GM10266 (cell line): Measurements from ENCODE around the gene POLDIP2.

Experiments used
- DNase-seq: peaks from one replicate; pipeline ENCODE4 v3.0.0; 2012; ENCODE audit errors: extremely low spot score
- TF ChIP-seq, protein P1 (sequence below): IDR thresholded peaks from 2 replicates; pipeline ENCODE4 v1.5.1; 2012; ENCODE audit warnings: mild to moderate bottlenecking, low read depth; ENCODE audit not compliant: control insufficient read depth, insufficient read depth; ENCODE audit errors: missing control alignments

Gene POLDIP2

DNA sequence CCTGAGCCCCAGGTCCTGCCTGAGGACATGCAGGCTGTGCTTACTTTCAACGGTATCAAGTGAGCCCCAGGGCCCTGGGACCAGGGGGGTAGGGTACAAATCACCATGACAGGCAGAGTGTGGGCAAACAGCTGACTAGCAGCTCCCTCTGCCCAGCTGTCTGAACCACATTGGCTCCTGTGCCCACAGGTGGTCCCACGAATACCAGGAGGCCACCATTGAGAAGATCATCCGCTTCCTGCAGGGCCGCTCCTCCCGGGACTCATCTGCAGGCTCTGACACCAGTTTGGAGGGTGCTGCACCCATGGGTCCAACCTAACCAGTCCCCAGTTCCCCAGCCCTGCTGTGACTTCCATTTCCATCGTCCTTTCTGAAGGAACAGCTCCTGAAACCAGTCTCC is 38.6 kb upstream of the POLDIP2 start:
- no peak for DNase-seq
- TF ChIP-seq, protein P1, sequence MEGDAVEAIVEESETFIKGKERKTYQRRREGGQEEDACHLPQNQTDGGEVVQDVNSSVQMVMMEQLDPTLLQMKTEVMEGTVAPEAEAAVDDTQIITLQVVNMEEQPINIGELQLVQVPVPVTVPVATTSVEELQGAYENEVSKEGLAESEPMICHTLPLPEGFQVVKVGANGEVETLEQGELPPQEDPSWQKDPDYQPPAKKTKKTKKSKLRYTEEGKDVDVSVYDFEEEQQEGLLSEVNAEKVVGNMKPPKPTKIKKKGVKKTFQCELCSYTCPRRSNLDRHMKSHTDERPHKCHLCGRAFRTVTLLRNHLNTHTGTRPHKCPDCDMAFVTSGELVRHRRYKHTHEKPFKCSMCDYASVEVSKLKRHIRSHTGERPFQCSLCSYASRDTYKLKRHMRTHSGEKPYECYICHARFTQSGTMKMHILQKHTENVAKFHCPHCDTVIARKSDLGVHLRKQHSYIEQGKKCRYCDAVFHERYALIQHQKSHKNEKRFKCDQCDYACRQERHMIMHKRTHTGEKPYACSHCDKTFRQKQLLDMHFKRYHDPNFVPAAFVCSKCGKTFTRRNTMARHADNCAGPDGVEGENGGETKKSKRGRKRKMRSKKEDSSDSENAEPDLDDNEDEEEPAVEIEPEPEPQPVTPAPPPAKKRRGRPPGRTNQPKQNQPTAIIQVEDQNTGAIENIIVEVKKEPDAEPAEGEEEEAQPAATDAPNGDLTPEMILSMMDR, result no peak

DNA sequence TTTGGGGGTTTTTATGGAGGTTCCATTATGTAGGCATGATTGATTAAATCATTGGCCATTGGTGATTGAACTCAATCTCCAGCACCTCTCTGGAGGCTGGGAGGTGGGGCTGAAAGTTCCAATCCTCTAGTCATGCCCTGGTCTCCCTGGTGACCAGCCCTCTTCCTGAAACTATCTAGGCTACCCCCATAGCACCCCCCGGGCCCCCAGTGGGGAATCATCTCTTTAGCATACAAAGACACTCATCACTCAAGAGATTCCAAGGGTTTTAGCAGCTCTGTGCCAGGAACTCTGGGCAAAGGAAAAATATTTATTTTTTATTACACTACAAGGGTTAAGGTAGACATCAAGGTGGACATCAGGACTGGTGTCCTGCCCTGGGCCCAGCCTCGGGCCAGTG is 38.1 kb upstream of the POLDIP2 start:
- TF ChIP-seq, protein P1, result no peak
- no peak for DNase-seq

DNA sequence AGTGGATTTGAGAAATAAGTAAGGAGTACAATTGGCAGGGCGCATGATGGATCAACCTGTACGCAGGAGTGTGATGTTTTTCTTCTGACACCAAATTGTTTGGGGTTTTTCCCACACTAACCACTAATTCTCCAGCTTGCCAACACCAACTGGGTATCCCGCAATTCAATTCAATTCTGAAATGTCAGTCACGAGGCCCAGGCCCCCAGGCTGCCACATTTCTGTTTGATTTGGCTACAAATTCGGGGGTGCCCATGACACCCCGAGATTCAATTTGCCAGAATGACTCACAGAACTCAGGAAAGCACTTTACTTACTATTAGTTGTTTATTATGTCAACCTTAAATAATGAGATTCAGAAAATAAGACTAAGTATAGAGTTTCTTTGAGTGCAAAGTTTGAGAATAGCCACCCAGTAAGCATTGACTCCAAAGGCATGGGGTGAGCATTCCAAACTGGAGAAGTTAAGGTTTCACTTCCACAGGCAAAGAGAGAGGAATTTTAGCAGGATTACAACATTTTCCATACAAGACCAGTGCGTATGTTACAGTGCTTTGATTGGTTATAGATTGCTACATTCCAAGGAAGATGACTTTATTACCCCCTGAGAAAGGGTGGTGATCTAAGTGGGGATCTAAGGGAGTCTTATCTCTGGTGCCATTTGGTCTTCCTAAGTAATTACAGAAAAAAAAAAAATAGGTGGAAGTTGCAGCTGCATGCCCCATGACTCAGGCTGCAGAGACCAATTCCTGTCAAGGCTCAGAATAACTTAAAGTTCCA is 37.2 kb upstream of the POLDIP2 start:
- TF ChIP-seq, protein P1, result no peak
- no peak for DNase-seq

DNA sequence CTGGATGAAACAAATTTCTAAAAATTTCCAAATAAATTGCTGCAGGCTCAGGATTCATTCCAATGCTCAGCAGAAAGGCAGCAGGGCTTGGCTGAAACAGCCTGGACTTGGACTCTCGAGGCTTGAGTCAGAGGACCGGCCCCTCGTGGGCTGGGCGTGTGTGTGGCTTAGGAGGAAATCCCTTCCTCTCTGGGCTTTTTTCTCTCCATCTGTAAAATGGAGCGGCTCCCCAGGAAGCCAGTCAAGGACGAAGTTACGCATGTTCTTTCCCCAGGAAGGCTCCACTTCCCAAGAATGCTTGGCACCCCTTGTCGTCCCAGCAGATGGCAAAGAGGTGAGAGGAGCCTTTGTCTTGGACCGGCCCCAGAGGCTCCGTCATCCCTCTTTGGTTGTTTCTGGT is 35.2 kb upstream of the POLDIP2 start:
- no peak for DNase-seq
- TF ChIP-seq, protein P1, result no peak

DNA sequence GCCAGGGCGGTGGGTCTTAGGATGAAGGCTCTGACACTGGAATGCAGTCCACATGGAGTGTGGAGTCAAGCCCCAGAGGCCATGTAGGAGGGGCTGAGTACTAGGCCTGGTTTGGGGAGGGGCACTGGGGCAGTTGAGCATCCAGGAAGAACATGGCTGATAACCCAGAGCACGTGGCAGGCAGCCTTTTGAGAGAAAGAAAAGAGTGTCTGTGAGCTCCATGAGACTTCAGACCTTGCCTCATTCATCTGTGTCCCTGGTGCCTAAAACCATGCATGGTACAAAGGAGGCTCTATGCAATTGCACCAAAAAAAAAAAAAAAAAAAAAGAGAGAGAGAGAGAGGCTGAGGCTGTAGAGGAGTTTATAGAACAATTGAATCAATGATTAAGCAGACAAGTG is 34.1 kb upstream of the POLDIP2 start:
- DNase-seq, result no peak
- TF ChIP-seq, protein P1, result no peak

DNA sequence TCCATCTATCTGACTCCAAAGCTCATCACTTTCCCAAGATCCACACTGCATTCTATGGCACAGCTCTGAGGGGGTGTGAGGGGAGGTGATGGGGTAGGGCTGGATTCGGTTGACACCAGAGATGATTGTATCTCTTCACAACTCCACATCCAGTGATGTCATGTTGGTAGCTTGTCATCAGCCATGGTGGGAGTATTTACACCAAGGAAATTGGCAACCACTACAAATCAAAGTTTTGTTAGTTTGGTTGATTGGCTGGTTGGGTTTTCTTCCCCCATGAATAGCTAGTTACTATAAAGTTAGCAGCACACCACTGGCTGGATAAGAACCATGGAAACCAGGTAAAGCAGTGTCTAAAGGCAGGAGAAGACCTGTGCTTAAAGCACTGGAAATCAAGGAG is 33.7 kb upstream of the POLDIP2 start:
- DNase-seq, result no peak
- TF ChIP-seq, protein P1, result no peak

DNA sequence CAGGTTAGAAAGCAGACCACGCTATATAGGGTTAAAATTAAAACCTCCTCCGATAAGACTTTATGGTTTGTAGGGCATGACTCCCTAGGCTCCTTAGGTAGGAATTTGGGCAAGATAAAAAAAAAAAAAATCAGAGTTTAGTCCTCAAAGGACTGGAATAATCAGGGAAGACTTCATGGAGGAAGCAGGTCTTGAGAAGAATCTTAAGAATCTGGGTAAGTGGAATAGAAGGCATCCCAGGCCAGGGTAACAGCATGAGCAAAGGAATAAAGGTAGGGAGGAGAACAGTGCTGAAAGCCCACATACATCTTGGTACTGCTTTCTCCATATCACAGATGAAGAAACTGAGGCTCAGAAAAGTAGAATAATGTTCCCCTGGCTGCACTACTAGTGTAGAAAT is 33.2 kb upstream of the POLDIP2 start:
- no peak for DNase-seq
- TF ChIP-seq, protein P1, result no peak
